ENCODE measurements around the gene MARK4. TPM values are rescaled to one million over a fixed set of nuclear protein-coding genes. Genes with fewer than 3 reads are reported as not detected.

The MARK4 gene
- total RNA-seq, 4 donors from 2014 or later = 13.5 to 51.5 (median 15.5) TPM

GRCh38 chr19:45352062-45352461, 101.0 kb downstream of the MARK4 start:
- TF ChIP-seq CTCF (IDR thresholded peaks at IDR 0.05) (no peak), POLR2A (IDR thresholded peaks at IDR 0.05) (no peak)
- no peak overlapping the region for H3K27ac ChIP-seq
- no peak for DNase-seq
- H3K4me3 ChIP-seq = no peak overlapping the region
- peaks cover 0 to 3% of the 10 kb centered on the region in 2 donors for H3K27me3 ChIP-seq
- no peaks in the 10 kb centered on the region for H3K36me3 ChIP-seq
- H3K9me3 ChIP-seq = no peaks in the 10 kb centered on the region
- no peaks in the 10 kb centered on the region for H3K4me1 ChIP-seq
- intact Hi-C loops (cut with DNase I; ENCODE audit: low total_unique reads) = no loop called here

GRCh38 chr19:45352471-45352870, 101.4 kb downstream of the MARK4 start:
- no peaks in the 10 kb centered on the region for H3K36me3 ChIP-seq
- no peak for DNase-seq
- H3K4me1 ChIP-seq = no peaks in the 10 kb centered on the region
- H3K4me3 ChIP-seq = no peak overlapping the region
- H3K27ac ChIP-seq = no peak overlapping the region
- H3K9me3 ChIP-seq = no peaks in the 10 kb centered on the region
- no peak for TF ChIP-seq CTCF (IDR thresholded peaks at IDR 0.05)
- no peak for TF ChIP-seq POLR2A (IDR thresholded peaks at IDR 0.05)
- intact Hi-C loops (cut with DNase I; ENCODE audit: low total_unique reads) = no loop called here
- H3K27me3 ChIP-seq = no peaks in the 10 kb centered on the region

GRCh38 chr19:45352914-45353796, 102.1 kb downstream of the MARK4 start:
- intact Hi-C loops (cut with DNase I; ENCODE audit: low total_unique reads) = no loop called here
- no peaks in the 10 kb centered on the region for H3K27me3 ChIP-seq
- no peaks in the 10 kb centered on the region for H3K9me3 ChIP-seq
- TF ChIP-seq POLR2A (IDR thresholded peaks at IDR 0.05) (no peak), CTCF (IDR thresholded peaks at IDR 0.05) (no peak)
- no peak overlapping the region for H3K4me3 ChIP-seq
- H3K27ac ChIP-seq = no peak overlapping the region
- no peak for DNase-seq
- no peaks in the 10 kb centered on the region for H3K4me1 ChIP-seq
- H3K36me3 ChIP-seq = no peaks in the 10 kb centered on the region

- Histone ChIP-seq H3K27ac (no peak overlapping the region), H3K4me3 (no peak overlapping the region), H3K36me3 (no peaks in the 10 kb centered on the region), H3K9me3 (no peaks in the 10 kb centered on the region), H3K27me3 (no peaks in the 10 kb centered on the region), H3K4me1 (no peaks in the 10 kb centered on the region)
- DNase-seq = no peak
- TF ChIP-seq CTCF (IDR thresholded peaks at IDR 0.05) (no peak), POLR2A (IDR thresholded peaks at IDR 0.05) (no peak)
- intact Hi-C loops (cut with DNase I; ENCODE audit: low total_unique reads) = no loop called here
Observed at GRCh38 chr19:45354241-45354842, 103.3 kb downstream of the MARK4 start.

Other genes with a start within 250 kb of the MARK4 start
- 10 to 100 TPM in 2 of 4 donors, 1 to 10 TPM in 2; 1.0 to 52.4 (median 13.9) TPM for gene RELB, start 249.8 kb upstream of the MARK4 start, total RNA-seq
- gene CLASRP, start 212.2 kb upstream of the MARK4 start, total RNA-seq = 100 to 1,000 TPM in 1 of 4 donors, 10 to 100 TPM in 3; 36.6 to 107 (median 73.9) TPM
- gene ZNF296, start 174.8 kb upstream of the MARK4 start, total RNA-seq = under 1 TPM in 1 of 4 donors, not detected in 3; 0.27 TPM
- gene GEMIN7, start 172.0 kb upstream of the MARK4 start, total RNA-seq = 10 to 100 TPM in 3 of 4 donors, 1 to 10 TPM in 1; 3.5 to 18.4 (median 13.7) TPM
- 10 to 100 TPM in 3 of 4 donors, 1 to 10 TPM in 1; 6.7 to 43.8 (median 24.4) TPM for gene PPP1R37, start 158.1 kb upstream of the MARK4 start, total RNA-seq
- gene NKPD1, start 90.3 kb upstream of the MARK4 start, total RNA-seq = under 1 TPM in 1 of 4 donors, not detected in 3; 0.21 TPM
- 10 to 100 TPM in 3 of 4 donors, 1 to 10 TPM in 1; 4.1 to 25.9 (median 16.5) TPM for gene TRAPPC6A, start 73.0 kb upstream of the MARK4 start, total RNA-seq
- 10 to 100 TPM in 2 of 4 donors, 1 to 10 TPM in 1, not detected in 1; 4.6 to 16.2 (median 10.2) TPM for gene BLOC1S3, start 72.5 kb upstream of the MARK4 start, total RNA-seq
- gene EXOC3L2, start 5.9 kb upstream of the MARK4 start, total RNA-seq = 1 to 10 TPM; 2.4 to 7.2 (median 6.4) TPM
- 1 to 10 TPM in 2 of 4 donors, not detected in 2; 1.1 to 2.5 TPM for gene CKM, start 71.6 kb downstream of the MARK4 start, total RNA-seq
- gene KLC3, start 89.5 kb downstream of the MARK4 start, total RNA-seq = under 1 TPM in 1 of 4 donors, not detected in 3; 0.55 TPM
- 10 to 100 TPM in 2 of 4 donors, 1 to 10 TPM in 2; 1.8 to 16.6 (median 10.5) TPM for gene ERCC2, start 119.3 kb downstream of the MARK4 start, total RNA-seq
- gene PPP1R13L, start 153.8 kb downstream of the MARK4 start, total RNA-seq = 10 to 100 TPM in 1 of 4 donors, 1 to 10 TPM in 2, under 1 TPM in 1; 0.51 to 30.2 (median 3.0) TPM
- gene POLR1G, start 155.4 kb downstream of the MARK4 start, total RNA-seq = 10 to 100 TPM in 1 of 4 donors, 1 to 10 TPM in 2, under 1 TPM in 1; 0.26 to 11.3 (median 3.5) TPM
- 100 to 1,000 TPM in 1 of 4 donors, 10 to 100 TPM in 3; 37.9 to 130 (median 68.0) TPM for gene ERCC1, start 172.6 kb downstream of the MARK4 start, total RNA-seq
- gene FOSB, start 216.7 kb downstream of the MARK4 start, total RNA-seq = 10 to 100 TPM in 2 of 4 donors, 1 to 10 TPM in 1, not detected in 1; 8.1 to 52.1 (median 28.6) TPM
- 1 to 10 TPM in 3 of 4 donors, not detected in 1; 5.9 to 9.0 (median 7.0) TPM for gene RTN2, start 245.8 kb downstream of the MARK4 start, total RNA-seq
- gene PPM1N, start 247.2 kb downstream of the MARK4 start, total RNA-seq = 10 to 100 TPM in 1 of 4 donors, not detected in 3; 42.5 TPM